ENCODE data around the gene TENM4.
"Not testable (repeated sequence)": the region's sequence is repeated elsewhere in the genome, so short reads cannot be mapped to it uniquely, and the experiment has no call there.

The TENM4 gene

DNA sequence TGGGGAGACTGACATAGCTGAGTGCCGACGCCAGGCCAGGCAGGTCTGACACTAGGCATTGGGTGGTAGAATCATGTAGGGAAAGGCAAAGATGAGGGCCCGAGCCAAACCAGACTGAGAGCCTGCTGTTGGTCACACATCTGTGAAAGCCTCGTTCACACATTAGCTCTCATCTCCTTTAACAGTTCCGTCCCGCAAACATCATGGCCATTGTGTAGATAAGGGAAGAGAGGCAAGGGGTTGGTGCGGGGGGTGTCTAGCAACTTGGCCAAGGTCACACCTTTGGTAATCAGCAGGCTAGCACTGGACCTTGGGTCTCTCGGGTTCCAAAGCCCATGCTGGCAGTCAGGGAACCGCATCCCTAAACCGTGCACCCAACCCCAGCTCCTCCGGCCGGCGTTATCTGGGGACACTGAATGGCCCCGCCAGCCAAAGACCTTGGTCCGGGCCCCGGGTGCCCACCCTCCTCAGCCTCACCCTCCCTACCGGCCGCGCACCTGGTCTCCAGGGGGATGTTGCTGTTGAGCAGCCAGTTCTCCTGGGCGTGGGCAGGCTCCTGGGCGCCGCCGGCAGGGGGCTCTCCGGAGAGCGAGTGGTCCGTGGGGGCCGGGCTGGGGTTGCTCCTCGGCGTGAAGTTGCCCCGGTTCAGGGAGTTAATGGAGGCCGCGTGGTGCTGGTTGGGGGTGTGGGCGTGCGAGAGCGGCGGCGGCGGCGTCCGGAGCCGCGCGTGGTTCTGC lies 537.9 kb downstream of the TENM4 start:
- DNase-seq (ENCODE audit: low read depth): no peak

DNA sequence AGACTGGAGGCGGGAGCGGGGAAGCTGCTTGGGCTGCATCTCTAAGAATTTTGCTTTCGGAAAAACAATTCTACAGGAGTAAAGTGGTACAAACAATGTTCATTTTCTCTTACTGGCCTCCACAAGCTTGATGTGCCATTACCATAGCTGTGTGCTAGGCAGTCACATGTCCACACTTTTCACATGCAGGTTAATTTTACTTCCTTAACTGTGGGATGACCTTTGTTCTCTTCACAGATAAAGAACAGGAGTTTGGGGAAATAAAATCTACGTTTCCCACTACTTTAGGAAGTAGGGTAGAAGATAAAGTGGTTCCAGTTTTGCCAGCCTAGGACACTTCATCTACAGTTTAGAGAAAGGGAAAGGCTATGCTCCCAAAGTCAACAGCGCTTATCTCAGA lies 539.0 kb downstream of the TENM4 start:
- no peak for DNase-seq (ENCODE audit: low read depth)

DNA sequence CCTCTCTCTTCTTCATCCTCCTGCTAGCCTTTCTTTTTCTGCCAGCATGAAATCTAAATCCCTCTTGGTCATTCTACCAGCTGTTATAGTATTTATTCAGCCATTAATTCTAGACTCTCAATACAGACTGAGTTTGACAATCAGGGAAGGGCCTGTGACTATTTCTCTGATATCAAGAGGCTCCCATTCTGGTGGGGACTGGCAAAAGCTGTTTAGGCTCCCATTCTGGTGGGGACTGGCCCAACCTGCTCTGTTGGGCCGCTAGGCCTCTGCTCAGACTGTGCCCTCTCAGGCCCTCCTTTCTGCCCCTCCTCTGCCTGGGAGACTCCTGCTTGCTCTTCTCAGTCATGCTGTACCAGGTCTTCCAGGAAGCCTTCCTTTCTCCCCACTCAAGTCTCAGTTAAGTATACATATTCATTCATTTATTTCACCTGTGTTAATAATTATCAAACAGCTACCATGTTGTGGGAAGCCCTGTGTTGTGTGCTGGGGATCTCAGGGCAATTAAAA lies 542.5 kb downstream of the TENM4 start:
- no peak for DNase-seq (ENCODE audit: low read depth)

DNA sequence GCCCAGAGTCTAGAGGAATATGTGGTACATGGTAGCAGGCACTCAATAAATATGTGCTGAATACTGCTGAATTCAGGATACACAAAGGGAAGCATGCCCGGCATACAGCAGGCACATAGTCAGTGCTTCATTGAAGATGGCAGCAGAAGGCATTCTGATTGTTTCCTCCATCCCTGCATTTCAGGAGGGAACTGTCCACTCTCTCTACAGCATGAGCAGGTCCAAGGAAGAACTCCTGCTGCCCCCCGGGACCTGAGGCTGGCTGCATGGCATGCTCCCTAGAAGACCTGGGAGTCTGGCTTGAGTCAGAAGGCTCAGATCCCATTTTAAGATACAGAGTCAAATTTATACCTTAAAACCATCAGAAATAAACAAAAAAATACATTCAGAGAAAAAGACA lies 546.8 kb downstream of the TENM4 start:
- DNase-seq (ENCODE audit: low read depth): no peak

GRCh38 chr11:78889698-78890097 lies 551.1 kb downstream of the TENM4 start:
- no peak for DNase-seq (ENCODE audit: low read depth)

DNA sequence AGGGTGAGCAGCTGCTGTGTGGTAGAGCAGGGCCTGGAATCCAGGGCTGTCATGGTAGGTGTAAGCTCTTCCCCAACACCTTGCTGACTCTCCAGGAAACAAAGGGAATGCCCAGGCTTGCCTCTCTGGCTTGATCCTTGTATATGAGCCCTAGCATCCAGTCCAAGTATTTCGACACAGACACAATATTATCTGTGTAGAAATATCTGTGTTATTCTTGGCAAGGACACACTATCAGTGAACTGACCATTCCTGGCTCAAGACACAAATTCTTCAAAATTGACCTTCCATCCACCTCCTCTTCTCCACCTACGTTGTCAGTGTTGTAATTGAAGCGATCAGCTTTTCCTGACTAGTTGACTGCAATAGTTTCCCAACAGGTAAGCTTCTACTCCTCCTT lies 554.2 kb downstream of the TENM4 start:
- DNase-seq (ENCODE audit: low read depth): no peak

DNA sequence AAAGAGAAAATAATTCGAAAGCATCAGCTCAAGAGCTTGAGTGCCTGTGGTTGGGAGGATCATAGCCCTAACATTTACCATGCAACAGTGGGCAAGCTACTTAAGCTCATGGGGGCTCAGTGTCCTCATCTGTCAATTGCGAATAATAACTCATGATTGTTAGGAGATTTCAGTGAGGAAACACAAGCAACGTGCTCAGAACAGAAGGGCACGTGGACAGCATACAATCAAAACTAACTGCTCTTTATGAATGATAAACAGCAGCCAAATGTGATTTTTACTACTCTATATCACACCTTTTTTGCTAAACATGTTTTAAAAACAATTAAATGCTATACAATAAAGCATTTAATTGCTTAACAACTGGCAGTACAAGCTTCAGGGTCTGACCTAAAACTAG lies 556.1 kb downstream of the TENM4 start:
- DNase-seq (ENCODE audit: low read depth): no peak

GRCh38 chr11:78883506-78883905 lies 557.3 kb downstream of the TENM4 start:
- DNase-seq (ENCODE audit: low read depth): no peak

- not testable (repeated sequence) for DNase-seq (ENCODE audit: low read depth)
These were observed 561.5 kb downstream of the TENM4 start for GRCh38 chr11:78879094-78879980.

GRCh38 chr11:78878631-78879030 lies 562.2 kb downstream of the TENM4 start:
- DNase-seq (ENCODE audit: low read depth): no peak

DNA sequence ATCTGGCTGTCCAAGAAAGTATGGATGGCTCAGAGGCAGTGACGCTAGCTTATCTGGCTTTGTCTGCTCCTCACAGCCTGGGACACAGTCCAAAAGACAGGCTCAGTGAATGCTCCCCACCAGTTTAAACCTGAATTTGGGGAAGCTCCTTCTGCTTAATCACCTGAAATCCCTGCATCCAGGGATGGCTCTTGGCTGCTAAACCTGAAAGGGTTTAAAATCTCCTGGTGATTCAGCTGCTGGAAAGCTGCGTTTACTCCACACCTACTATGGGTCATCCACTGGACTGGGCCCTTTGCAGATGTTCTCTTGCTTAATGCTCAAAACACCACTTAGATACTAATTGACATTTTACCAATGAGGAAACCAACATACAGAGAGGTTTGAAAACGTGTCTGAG lies 564.2 kb downstream of the TENM4 start:
- DNase-seq (ENCODE audit: low read depth): no peak

GRCh38 chr11:78870655-78871054 lies 570.2 kb downstream of the TENM4 start:
- DNase-seq (ENCODE audit: low read depth): no peak

DNA sequence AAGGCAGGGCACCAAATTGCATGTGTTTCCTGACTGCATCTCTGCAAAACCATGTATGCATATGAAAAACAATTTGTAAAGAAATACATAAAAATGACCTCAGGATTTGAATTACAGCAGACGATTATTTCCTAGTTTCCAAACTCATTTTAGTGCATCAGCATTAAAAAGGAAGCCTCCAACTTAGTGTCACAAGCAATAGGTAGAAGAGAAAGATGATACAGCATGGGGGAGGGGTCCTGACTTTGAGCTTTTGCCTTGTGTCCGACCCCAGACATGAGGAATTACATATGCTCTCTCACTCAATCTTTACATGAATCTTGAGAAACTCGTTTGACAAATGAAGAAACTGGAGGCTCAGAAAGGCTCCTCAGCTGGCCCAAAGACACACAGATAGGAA lies 571.5 kb downstream of the TENM4 start:
- DNase-seq (ENCODE audit: low read depth): no peak

DNA sequence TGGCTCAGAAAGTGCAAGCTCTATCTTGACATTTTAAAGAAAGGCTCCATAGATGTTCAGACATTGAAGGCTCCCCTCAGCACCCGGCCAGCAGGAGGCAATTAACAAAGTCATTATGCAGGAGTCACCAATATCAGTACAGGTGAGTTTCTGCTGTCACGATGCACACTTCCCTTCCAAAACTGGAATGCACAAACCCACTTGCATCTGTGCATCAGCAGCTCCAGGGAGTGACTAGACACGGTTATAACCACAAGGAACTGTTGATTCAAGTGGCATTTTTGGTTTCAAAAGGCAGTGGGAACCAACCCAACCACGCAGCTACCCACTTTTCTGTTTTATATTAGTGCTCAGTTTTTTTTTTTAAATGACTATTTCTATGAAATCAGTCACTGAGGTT lies 572.3 kb downstream of the TENM4 start:
- DNase-seq (ENCODE audit: low read depth): no peak

DNA sequence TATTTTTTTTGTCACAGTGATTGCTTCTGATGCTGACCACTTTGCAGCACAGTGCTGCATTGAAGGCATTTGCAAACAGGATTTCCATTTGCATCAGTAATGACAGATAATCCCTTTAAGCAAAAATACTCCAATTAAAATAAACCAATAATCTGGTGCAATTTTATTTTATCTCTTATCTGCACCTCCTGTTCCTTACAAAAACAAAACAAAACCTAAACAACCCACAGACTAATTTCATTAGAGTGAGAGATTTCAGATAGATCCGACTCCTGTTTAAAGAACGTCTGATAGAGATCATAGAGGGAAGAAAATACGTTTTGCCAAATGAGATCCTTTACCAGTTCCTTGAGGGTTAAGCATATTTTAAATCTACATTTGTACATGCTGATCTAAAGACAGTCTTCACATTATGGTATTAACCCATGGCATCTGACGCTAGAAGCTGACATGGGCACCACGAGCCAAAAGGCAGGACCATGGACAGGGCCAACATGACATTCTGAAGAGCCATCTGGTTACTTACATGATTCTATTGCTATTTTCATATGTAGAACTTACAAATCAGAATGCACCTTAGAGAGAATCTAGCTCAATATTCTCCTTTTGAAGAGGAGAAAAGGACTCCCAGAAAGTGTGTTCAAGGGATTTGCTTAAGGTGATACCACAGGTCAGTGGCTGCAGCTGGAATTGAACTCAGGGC lies 580.0 kb downstream of the TENM4 start:
- no peak for DNase-seq (ENCODE audit: low read depth)

GRCh38 chr11:78857688-78858087 lies 583.1 kb downstream of the TENM4 start:
- DNase-seq (ENCODE audit: low read depth): no peak

DNA sequence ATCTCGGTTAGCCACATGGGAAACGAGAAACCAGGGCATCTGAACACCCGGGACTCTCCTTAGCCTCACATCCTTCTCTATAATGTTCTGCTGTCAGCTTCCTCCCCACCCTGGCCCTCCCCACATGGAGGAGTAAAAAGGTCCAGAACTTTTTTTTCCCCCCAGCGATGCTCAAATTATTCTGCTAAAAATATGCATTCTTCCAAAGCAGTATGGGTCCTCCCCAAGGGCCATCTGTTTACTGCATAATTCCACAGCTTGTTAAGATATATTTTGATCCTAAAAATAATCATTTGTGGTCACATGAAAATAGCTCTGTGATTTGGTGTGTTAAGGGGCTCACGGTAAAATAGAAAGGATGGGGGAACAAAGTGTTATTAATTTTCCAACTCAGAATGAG lies 584.6 kb downstream of the TENM4 start:
- no peak for DNase-seq (ENCODE audit: low read depth)

GRCh38 chr11:78855116-78855515 lies 585.7 kb downstream of the TENM4 start:
- no peak for DNase-seq (ENCODE audit: low read depth)

DNA sequence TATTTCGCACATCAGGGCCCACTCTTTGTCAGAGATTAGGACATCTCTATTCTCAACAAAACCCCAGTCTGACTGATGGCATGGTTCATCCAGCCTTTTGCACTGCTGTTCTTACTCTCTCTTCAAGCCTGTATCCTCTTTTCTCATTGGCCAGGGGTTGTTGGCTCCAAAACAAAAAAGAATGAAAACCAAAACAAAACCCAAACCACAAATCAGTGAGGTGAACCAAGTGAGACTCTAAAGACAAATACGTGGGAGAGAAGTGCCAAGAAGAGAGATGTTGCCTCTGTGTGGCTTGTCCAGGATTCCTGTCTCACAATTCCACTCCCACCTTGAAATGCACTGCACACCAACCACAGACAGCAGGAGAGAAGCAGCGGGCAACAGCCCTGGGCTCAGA lies 587.3 kb downstream of the TENM4 start:
- no peak for DNase-seq (ENCODE audit: low read depth)

DNA sequence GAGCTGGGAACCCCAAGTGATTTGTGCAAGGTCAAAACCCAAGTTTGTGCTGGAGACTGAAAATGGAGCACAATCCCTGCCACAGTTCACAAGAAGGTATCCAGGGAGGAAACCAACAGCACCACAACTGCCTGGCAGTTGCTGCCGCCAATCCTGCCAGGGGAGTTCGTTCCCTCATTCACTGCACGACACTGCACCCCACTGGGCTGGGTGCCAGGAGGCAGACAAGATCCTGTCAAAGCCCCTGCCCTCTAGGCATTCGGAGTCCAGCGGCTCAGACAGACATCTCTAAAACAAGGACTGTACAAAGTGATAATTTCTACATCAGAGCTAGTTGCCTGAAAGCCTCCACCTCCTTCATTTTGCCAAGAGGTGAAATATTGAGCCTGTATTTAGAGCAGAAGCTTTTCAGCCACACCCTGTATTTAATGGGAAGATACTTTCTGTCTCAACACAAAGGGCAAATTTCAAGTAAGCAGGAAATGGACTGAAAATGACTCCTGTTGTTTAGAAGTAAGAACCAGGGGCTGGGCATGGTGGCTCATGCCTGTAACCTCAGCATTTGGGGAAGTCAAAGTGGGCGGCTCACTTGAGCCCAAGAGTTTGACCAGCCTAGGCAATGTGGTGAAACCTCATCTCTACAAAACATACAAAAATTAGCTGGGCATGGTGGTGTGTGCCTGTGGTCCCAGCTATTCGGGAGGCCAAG lies 588.8 kb downstream of the TENM4 start:
- no peak for DNase-seq (ENCODE audit: low read depth)

DNA sequence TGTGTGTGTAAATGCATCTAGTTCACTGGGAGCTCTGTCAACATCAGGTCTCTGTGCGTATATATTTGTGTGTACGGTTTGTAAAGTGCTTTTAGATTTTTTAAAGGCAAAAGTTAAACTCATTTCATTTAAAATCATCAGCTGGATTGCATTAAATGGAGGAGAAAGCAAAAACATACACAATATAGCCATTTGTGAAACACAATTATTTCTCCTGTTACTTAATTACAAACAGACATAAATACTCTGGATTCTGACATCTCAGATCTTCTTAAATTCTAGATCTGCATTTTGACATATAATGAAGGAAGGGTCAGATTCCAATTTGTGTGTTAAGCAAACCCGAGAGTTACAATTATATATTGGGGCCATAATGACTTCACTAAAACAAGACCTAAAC lies 590.8 kb downstream of the TENM4 start:
- no peak for DNase-seq (ENCODE audit: low read depth)

DNA sequence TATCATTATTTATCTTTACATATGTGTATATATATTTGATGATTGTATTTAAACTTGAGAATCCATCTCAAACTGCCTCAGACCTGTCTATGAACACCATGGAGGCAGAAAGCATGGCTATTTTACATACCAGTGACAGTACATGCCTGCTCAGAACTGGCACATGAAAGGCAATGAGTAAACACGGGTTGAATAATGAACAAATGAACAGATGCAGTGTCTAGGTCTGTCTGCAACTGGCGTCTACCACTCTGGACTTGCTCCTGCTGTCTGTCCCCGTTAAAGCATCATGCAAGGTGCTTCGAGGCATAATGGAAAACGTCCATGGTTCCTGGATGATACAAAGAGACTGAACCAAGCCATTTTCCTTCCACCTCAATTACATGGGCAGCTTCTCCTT lies 594.6 kb downstream of the TENM4 start:
- DNase-seq (ENCODE audit: low read depth): no peak
